HepG2 (cell line): ENCODE measurements around the gene ZNF615. TPM values are rescaled to one million over a fixed set of nuclear protein-coding genes. Genes with fewer than 3 reads are reported as not detected.

Experiments used
- ATAC-seq: fragments of 200-7000 bp; cut with Tn5 transposase; 3 replicates; pipeline ENCODE4 v1.9.1; 2020; ENCODE audit warnings: mild to moderate bottlenecking, moderate library complexity
- BruUV-seq: library from RNA; stranded (reverse); fragments of 400-500 nt; replicated peaks from 2 replicates; lab custom pipeline; 2021; lab: Mats Ljungman, UMichigan
- CTCF ChIA-PET: fragments of 300-600 bp; formaldehyde crosslinking; extraction: SDS; loops from one replicate; lab custom pipeline; 2021; ENCODE audit warnings: low total read pairs, inconsistent platforms, low intra/inter-chr PET ratio; lab: Yijun Ruan, JAX
- POLR2A ChIA-PET: fragments of 350-600 bp; sonication (Branson Sonifier 250); formaldehyde crosslinking; loops from one replicate; lab custom pipeline; 2020; ENCODE audit warnings: antibody characterized with exemption, inconsistent platforms; lab: Yijun Ruan, JAX
- DNase-seq: peaks from one replicate; pipeline ENCODE4 v3.0.0-alpha.2; 2015; ENCODE audit warnings: low spot score
- FAIRE-seq: peaks from 3 replicates; lab custom pipeline; 2011; peaks lifted over from hg19 to GRCh38; lab: Jason Lieb, UNC
- H2AFZ ChIP-seq: one replicate; pipeline ENCODE4 v1.6.1; 2011; ENCODE audit warnings: low read length, inconsistent platforms
- H3K27ac ChIP-seq: fragments of 300-600 bp; 3 replicates; pipeline ENCODE4 v1.8.0; 2011; ENCODE audit warnings: mixed run types, mild to moderate bottlenecking, mixed read lengths, low read length, inconsistent platforms; ENCODE audit not compliant: insufficient read depth; ENCODE audit errors: extremely low read length
- H3K27me3 ChIP-seq, 2 experiments: fragments of 200-600 bp in 1 of 2; 2 replicates in 1 of 2; 3 replicates in 1 of 2; pipeline versions ENCODE4 v1.6.0 to v1.8.0; 2011; ENCODE audit warnings: low read length in 2 of 2, mild to moderate bottlenecking in 2 of 2, moderate library complexity in 2 of 2, inconsistent platforms in 1 of 2; ENCODE audit not compliant: insufficient read depth in 2 of 2, control insufficient read depth in 1 of 2
- H3K36me3 ChIP-seq, 2 experiments: fragments of 200-600 bp in 1 of 2; replicated peaks in 1 of 2; 2 replicates in 1 of 2; 3 replicates in 1 of 2; pipeline versions ENCODE4 v1.5.1 to v1.8.0; 2011; ENCODE audit warnings: low read length in 2 of 2, inconsistent platforms in 1 of 2; ENCODE audit not compliant: insufficient read depth in 2 of 2, control insufficient read depth in 1 of 2
- H3K4me1 ChIP-seq: 2 replicates; pipeline ENCODE4 v1.5.1; 2012; ENCODE audit warnings: low read length, inconsistent platforms; ENCODE audit not compliant: insufficient read depth
- H3K4me2 ChIP-seq: 2 replicates; pipeline ENCODE4 v1.6.0; 2011; ENCODE audit warnings: low read depth, low read length, inconsistent platforms
- H3K4me3 ChIP-seq, 3 experiments: fragments of 200-600 bp in 1 of 3; sonication (generic), shearing (Covaris generic) in 1 of 3; replicated peaks in 1 of 3; 2 replicates each; pipeline ENCODE4 v1.5.1; 2011 to 2016; ENCODE audit warnings: low read length in 3 of 3, inconsistent platforms in 2 of 3, low read depth in 2 of 3, mild to moderate bottlenecking in 2 of 3, control low read depth in 1 of 3, mixed read lengths in 1 of 3; ENCODE audit not compliant: insufficient read depth in 1 of 3
- H3K79me2 ChIP-seq: one replicate; pipeline ENCODE4 v1.6.1; 2011; ENCODE audit warnings: low read length, inconsistent platforms; ENCODE audit not compliant: insufficient read depth
- H3K9ac ChIP-seq: 2 replicates; pipeline ENCODE4 v1.6.0; 2011; ENCODE audit warnings: mild to moderate bottlenecking, low read depth, low read length, inconsistent platforms; ENCODE audit not compliant: insufficient read depth
- H3K9me3 ChIP-seq: 2 replicates; pipeline ENCODE4 v1.5.1; 2012; ENCODE audit warnings: mild to moderate bottlenecking, low read length
- H4K20me1 ChIP-seq: 2 replicates; pipeline ENCODE4 v1.6.0; 2011; ENCODE audit warnings: inconsistent platforms, mild to moderate bottlenecking, low read length, moderate library complexity; ENCODE audit not compliant: insufficient read depth
- ARNT2 ChIP-seq: sonication (generic); formaldehyde crosslinking; IDR thresholded peaks from 2 replicates; pipeline ENCODE4 v1.8.0; 2022; ENCODE audit warnings: mild to moderate bottlenecking, low read depth, missing genetic modification reagents, moderate library complexity
- HNRNPH1 ChIP-seq: fragments of 200-400 bp; formaldehyde crosslinking; optimal IDR thresholded peaks from 2 replicates; pipeline ENCODE3; 2017; ENCODE audit warnings: mild to moderate bottlenecking, low read depth, low read length
- HNRNPLL ChIP-seq: fragments of 200-400 bp; formaldehyde crosslinking; IDR thresholded peaks from 2 replicates; pipeline ENCODE4 v1.6.1; 2017; ENCODE audit warnings: mild to moderate bottlenecking, low read depth, low read length; ENCODE audit not compliant: poor library complexity, severe bottlenecking
- HOMEZ ChIP-seq: IDR thresholded peaks from 2 replicates; pipeline ENCODE4 v1.6.1; 2016; ENCODE audit warnings: low read depth
- IRF2 ChIP-seq: IDR thresholded peaks from 2 replicates; pipeline ENCODE4 v1.6.1; 2018; ENCODE audit warnings: missing genetic modification reagents, missing compliant biosample characterization
- MAFF ChIP-seq: IDR thresholded peaks from 2 replicates; pipeline ENCODE4 v1.6.1; 2011; ENCODE audit warnings: low read depth, low read length, improper control_type of control experiment
- MAFK ChIP-seq, 2 experiments: IDR thresholded peaks in 1 of 2; conservative IDR thresholded peaks in 1 of 2; 2 replicates each; pipeline ENCODE4 v1.6.1; 2011; ENCODE audit warnings: improper control_type of control experiment in 2 of 2, low read length in 2 of 2
- PHF20 ChIP-seq: sonication (generic); formaldehyde crosslinking; IDR thresholded peaks from 2 replicates; pipeline ENCODE4 v1.5.0; 2020; ENCODE audit warnings: mild to moderate bottlenecking, missing genetic modification reagents
- SRF ChIP-seq: IDR thresholded peaks from 2 replicates; pipeline ENCODE4 v1.6.1; 2011; ENCODE audit warnings: mild to moderate bottlenecking, low read depth, low read length, moderate library complexity
- ZBTB25 ChIP-seq: IDR thresholded peaks from 2 replicates; pipeline ENCODE4 v1.6.1; 2018; ENCODE audit warnings: missing genetic modification reagents
- ZNF136 ChIP-seq: sonication (generic); formaldehyde crosslinking; IDR thresholded peaks from 2 replicates; pipeline ENCODE4 v1.8.1; 2022; ENCODE audit warnings: low read depth, mild to moderate bottlenecking, moderate library complexity, missing genetic modification reagents
- ZNF350 ChIP-seq: sonication (generic); formaldehyde crosslinking; IDR thresholded peaks from 2 replicates; pipeline ENCODE4 v1.4.0; 2020; ENCODE audit warnings: mild to moderate bottlenecking, low read depth, missing genetic modification reagents, borderline replicate concordance
- ZNF362 ChIP-seq: sonication (generic); formaldehyde crosslinking; IDR thresholded peaks from 2 replicates; pipeline ENCODE4 v1.4.0; 2020; ENCODE audit warnings: missing genetic modification reagents, mild to moderate bottlenecking, borderline replicate concordance
- ZNF792 ChIP-seq: IDR thresholded peaks from 2 replicates; pipeline ENCODE4 v1.6.1; 2016
- WGBS: methylation state at CpG from one replicate; pipeline ENCODE4 v1.1.6; 2017; ENCODE audit warnings: low lambda C conversion rate; 5-methylcytosine and 5-hydroxymethylcytosine counted together
- in situ Hi-C: cut with HindIII; loops from 2 replicates; pipeline ENCODE4 v1.10.0; 2017; ENCODE audit warnings: low pct_unique_long_range_greater_than_20kb; ENCODE audit not compliant: extremely low pct_ligation_motif_present
- intact Hi-C: fragments of 100-400 bp; cut with micrococcal nuclease; formaldehyde crosslinking; loops from one replicate; pipeline ENCODE4 v1.10.0; 2022; ENCODE audit not compliant: unreplicated experiment
- polyA plus RNA-seq, 8 experiments: library from polyadenylated mRNA; depleted of rRNA in 3 of 8; stranded (reverse) in 7 of 8; unstranded in 1 of 8; fragments of >200 nt; fragmentation: Illumina TruSeq in 4 of 8; extraction: Trizol in 4 of 8; gene quantifications; 2 replicates each; pipeline versions ENCODE4 v1.2.1 to v1.2.3, GENCODE V29; 2011 to 2016; ENCODE audit warnings: low read depth in 4 of 8, missing spikeins in 1 of 8, mixed read lengths in 1 of 8; ENCODE audit not compliant: insufficient read depth in 1 of 8
- total RNA-seq, 5 experiments: library from RNA; depleted of rRNA; stranded (reverse); fragments of >200 nt; fragmentation: Illumina TruSeq; extraction: Trizol; gene quantifications; 2 replicates each; pipeline ENCODE4 v1.2.3, GENCODE V29; 2016; ENCODE audit warnings: low read depth in 1 of 5

Gene ZNF615
- total and polyA plus RNA-seq, 2 of the 13 experiments (the other 11 are each of a cell fraction or from before 2014, with no cell fraction given), result 5.2 to 7.8 TPM

DNA sequence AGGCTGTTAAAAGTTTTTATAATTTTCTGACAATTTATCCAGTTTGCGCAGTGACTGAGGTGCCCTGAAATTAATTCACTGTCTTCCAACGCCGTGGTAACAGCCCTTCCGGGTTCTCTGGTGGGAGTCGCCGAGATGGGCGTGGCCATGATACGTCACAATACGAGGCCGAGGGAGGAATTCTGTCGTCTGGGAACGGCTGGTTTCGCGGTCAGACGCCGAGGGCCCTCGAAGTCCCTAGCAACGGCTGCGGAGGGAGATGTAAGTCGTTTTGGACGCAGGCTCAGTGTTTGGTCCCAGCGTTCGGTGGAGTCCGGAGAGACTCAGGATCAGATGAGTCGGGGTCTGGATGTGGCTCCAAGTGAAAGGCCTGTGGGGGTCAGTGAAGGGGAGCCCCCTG lies 59.0 kb downstream of the ZNF615 start:
- CTCF ChIA-PET, result no interaction called here
- no TSS peak for BruUV-seq

GRCh38 chr19:51946602-51947001 lies 61.4 kb downstream of the ZNF615 start:
- H3K27ac ChIP-seq, result no peak overlapping the region
- peaks cover 20 to 40% of the 10 kb centered on the region in 2 experiments for H3K36me3 ChIP-seq
- FAIRE-seq (no peak), DNase-seq (no peak), ATAC-seq (no peak)
- BruUV-seq, result no TSS peak
- H2AFZ ChIP-seq, result no peak overlapping the region
- H3K9me3 ChIP-seq, result peaks cover 94% of the 10 kb centered on the region
- no peaks in the 10 kb centered on the region for H4K20me1 ChIP-seq
- H3K4me2 ChIP-seq, result no peak overlapping the region
- in situ Hi-C loops, result no loop called here
- intact Hi-C loops, result no loop called here
- WGBS, result 50% methylated on average over 1 of the region's 1 CpG
- H3K27me3 ChIP-seq, result no peaks in the 10 kb centered on the region
- H3K79me2 ChIP-seq, result no peaks in the 10 kb centered on the region
- no peak overlapping the region for H3K4me3 ChIP-seq
- H3K4me1 ChIP-seq, result no peaks in the 10 kb centered on the region
- peak; percentile 72 to 76 for TF ChIP-seq MAFK (conservative IDR thresholded peaks at IDR 0.05 in 1 of 2, IDR thresholded peaks at IDR 0.05 in 1 of 2; ENCODE audit: low read length in 2 of 2)
- peak; percentile 73 for TF ChIP-seq MAFF
- TF ChIP-seq ZNF350 (CRISPR knock-in tag), result no peak
- no peak for TF ChIP-seq ZNF792 (CRISPR knock-in tag)
- TF ChIP-seq ZBTB25 (CRISPR knock-in tag), result no peak
- no peak for TF ChIP-seq ZNF362 (CRISPR knock-in tag)
- TF ChIP-seq SRF, result no peak
- ChIA-PET CTCF (no interaction called here), POLR2A (no interaction called here)
- H3K9ac ChIP-seq, result no peak overlapping the region

More for the DNA sequence above, 59.0 kb downstream of the ZNF615 start:
- H2AFZ ChIP-seq, result no peak overlapping the region
- DNase-seq (no peak), FAIRE-seq (no peak), ATAC-seq (no peak)
- H3K79me2 ChIP-seq, result no peaks in the 10 kb centered on the region
- no peak overlapping the region for H3K4me3 ChIP-seq
- H4K20me1 ChIP-seq, result no peaks in the 10 kb centered on the region
- H3K9ac ChIP-seq, result no peak overlapping the region
- whole genome bisulfite sequencing, result 84% methylated on average over 25 of the region's 25 CpGs
- H3K9me3 ChIP-seq, result peaks cover 79% of the 10 kb centered on the region
- no peak overlapping the region for H3K27ac ChIP-seq
- H3K4me1 ChIP-seq, result no peaks in the 10 kb centered on the region
- H3K27me3 ChIP-seq, result no peaks in the 10 kb centered on the region
- intact Hi-C loops, result no loop called here
- POLR2A ChIA-PET, result no interaction called here
- peaks cover 6 to 17% of the 10 kb centered on the region in 2 experiments; a peak in 4 of 5 replicates for H3K36me3 ChIP-seq
- TF ChIP-seq ZNF136, result no peak
- TF ChIP-seq HNRNPLL, result no peak
- TF ChIP-seq HNRNPH1, result no peak
- TF ChIP-seq PHF20 (CRISPR knock-in tag), result no peak
- TF ChIP-seq HOMEZ, result no peak
- TF ChIP-seq ARNT2 (CRISPR knock-in tag), result no peak
- no peak for TF ChIP-seq IRF2 (CRISPR knock-in tag)
- H3K4me2 ChIP-seq, result no peak overlapping the region
- in situ Hi-C loops, result no loop called here
